ENCODE results near the gene GJB6. TPM values are rescaled to one million over a fixed set of nuclear protein-coding genes. Genes with fewer than 3 reads are reported as not detected.

The GJB6 gene
- total and polyA plus RNA-seq, 4 donors = 0.86 TPM; not detected in 3

DNA sequence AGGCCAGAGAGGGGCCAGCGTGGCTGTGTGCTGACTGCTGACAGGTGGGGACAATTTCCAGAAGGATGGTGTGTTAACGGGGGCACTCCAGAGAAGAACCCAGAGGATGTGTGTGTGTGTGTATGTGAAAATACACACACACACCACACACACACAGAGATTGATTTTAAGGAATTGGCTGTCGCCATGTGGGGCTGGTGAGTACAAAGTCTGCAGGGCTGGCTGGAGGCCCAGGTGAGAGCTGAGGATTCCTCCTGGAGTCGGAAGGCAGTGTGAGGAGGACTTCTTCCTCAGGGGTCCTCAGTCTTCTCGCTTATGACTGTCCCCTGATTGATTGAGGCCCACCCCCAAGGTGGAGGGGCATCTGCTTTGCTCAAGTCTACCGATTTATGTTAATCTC, 7.6 kb upstream of the GJB6 start:
- H3K4me1 ChIP-seq (ENCODE audit: control insufficient read depth in 5 of 5, insufficient read depth in 5 of 5, low read length in 5 of 5) = no peaks in the 10 kb centered on the region
- no peak overlapping the region for H3K27ac ChIP-seq (ENCODE audit: low read depth in 1 of 2, low read length in 1 of 2)
- DNase-seq (no peak), ATAC-seq (ENCODE audit: insufficient read depth, low FRiP score) (no peak)
- peaks cover 3 to 4% (median 4%) of the 10 kb centered on the region in 3 donors for H3K27me3 ChIP-seq (ENCODE audit: control insufficient read depth in 3 of 3, insufficient read depth in 3 of 3, low read length in 2 of 3)
- WGBS, 2 donors = 83 to 91% methylated on average over 6 of the region's 6 CpGs
- H3K9ac ChIP-seq (ENCODE audit: insufficient read depth in 1 of 2, low read length in 2 of 2) = no peak overlapping the region
- H3K4me3 ChIP-seq = no peak overlapping the region
- TF ChIP-seq, protein P1, sequence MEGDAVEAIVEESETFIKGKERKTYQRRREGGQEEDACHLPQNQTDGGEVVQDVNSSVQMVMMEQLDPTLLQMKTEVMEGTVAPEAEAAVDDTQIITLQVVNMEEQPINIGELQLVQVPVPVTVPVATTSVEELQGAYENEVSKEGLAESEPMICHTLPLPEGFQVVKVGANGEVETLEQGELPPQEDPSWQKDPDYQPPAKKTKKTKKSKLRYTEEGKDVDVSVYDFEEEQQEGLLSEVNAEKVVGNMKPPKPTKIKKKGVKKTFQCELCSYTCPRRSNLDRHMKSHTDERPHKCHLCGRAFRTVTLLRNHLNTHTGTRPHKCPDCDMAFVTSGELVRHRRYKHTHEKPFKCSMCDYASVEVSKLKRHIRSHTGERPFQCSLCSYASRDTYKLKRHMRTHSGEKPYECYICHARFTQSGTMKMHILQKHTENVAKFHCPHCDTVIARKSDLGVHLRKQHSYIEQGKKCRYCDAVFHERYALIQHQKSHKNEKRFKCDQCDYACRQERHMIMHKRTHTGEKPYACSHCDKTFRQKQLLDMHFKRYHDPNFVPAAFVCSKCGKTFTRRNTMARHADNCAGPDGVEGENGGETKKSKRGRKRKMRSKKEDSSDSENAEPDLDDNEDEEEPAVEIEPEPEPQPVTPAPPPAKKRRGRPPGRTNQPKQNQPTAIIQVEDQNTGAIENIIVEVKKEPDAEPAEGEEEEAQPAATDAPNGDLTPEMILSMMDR (IDR thresholded peaks at IDR 0.05; ENCODE audit: control extremely low read depth, extremely low read depth) = no peak
- H3K9me3 ChIP-seq (ENCODE audit: control insufficient read depth in 4 of 4, insufficient read depth in 3 of 4, low read length in 3 of 4) = no peaks in the 10 kb centered on the region
- no peaks in the 10 kb centered on the region for H3K36me3 ChIP-seq (ENCODE audit: control insufficient read depth in 4 of 4, insufficient read depth in 4 of 4, low read length in 4 of 4)

DNA sequence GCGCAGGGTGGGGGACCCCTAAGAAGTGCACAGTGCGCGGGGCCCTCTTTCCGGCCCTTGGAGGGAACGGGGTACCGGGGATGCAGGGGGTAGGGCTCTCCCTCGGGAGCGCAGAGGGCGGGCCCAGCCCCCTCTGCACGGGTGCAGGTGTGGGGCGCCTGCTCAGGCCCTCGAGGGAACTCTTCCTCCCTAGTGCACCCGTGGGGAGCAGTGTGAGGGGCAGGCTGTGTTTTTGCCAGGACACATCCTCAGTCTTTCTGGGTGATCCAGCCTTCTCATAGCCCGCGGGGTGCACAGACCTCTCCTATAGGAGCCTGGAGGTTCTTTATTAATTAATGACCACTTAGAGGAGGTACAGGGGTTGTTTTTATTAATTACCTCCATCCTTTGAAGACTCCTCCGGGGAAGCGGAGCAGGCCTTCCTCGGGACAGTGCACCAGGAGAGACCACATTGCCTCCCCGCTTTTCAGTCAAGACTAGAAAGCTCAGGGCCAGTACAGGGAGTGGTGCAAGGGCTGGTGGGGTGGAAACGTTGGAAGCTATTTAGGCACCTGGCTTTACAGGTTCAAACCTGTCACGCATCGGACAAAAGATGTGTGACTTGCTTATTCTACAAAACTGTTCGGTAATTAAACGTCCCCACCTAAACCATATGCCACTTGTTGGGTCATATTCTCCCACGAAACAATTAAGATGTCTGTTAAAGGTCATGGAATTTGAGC, 598 bp upstream of the GJB6 start:
- Histone ChIP-seq H3K27ac (ENCODE audit: low read depth in 1 of 2, low read length in 1 of 2) (no peak overlapping the region), H3K36me3 (ENCODE audit: control insufficient read depth in 4 of 4, insufficient read depth in 4 of 4, low read length in 4 of 4) (no peaks in the 10 kb centered on the region), H3K27me3 (ENCODE audit: control insufficient read depth in 3 of 3, insufficient read depth in 3 of 3, low read length in 2 of 3) (peaks cover 5 to 43% (median 43%) of the 10 kb centered on the region in 3 donors), H3K9ac (ENCODE audit: insufficient read depth in 1 of 2, low read length in 2 of 2) (no peak overlapping the region), H3K4me3 (no peak overlapping the region), H3K9me3 (ENCODE audit: control insufficient read depth in 4 of 4, insufficient read depth in 3 of 4, low read length in 3 of 4) (peaks cover 0 to 2% (median 0%) of the 10 kb centered on the region in 4 donors), H3K4me1 (ENCODE audit: control insufficient read depth in 5 of 5, insufficient read depth in 5 of 5, low read length in 5 of 5) (peaks cover 0 to 11% (median 0%) of the 10 kb centered on the region in 5 donors)
- 34 to 35% methylated on average over 25 of the region's 25 CpGs for WGBS, 2 donors
- no peak for ATAC-seq (ENCODE audit: insufficient read depth, low FRiP score)
- DNase-seq = no peak
- TF ChIP-seq, protein P1 (IDR thresholded peaks at IDR 0.05; ENCODE audit: control extremely low read depth, extremely low read depth) = no peak

DNA sequence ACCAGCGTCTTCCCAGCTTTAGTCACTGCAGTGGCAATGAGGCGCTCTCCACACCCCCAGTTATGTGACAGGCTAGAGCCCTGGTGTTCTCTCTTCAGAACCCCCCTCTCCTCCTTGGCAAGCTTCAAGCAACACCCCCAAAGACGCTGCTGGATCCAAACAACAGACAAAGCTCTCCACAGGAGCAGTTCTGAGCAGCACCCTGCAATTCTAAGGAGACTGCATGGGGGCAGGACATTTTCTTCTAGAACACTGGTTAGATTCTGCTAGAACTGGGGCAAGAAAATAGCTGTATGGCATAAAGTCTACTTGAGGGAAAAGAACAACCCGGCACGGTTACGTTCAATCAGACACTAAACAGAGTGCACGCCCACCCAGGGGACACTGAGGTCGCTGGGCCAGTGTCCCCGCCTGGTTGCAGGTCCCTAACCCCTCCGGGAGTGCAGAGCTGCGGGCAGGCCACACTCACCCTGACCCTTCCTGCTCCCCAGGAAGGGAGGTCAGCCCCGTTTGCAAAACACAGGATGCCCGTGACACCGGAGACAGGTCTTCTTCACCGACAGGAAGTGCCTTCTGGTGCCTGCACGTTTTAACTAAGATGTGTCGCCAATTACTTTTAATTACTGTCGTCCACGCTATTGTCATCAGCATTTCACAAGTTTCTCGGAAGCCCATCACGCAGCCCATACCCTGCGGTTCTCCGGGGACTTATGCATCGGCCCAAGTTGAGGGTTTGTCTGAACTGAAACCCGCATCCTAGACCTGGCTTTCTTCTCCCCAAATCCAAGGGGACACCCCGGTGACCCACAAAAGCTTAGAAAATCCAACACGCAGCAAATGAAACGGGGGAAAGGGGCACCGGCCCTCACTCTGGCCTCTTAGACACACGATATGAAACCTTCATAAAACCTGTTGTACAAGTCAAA, 943 bp downstream of the GJB6 start:
- peak in 1 of 3 donors; percentile 14 for DNase-seq
- H3K9ac ChIP-seq (ENCODE audit: insufficient read depth in 1 of 2, low read length in 2 of 2) = no peak overlapping the region
- H3K36me3 ChIP-seq (ENCODE audit: control insufficient read depth in 4 of 4, insufficient read depth in 4 of 4, low read length in 4 of 4) = no peaks in the 10 kb centered on the region
- peaks cover 5 to 43% (median 43%) of the 10 kb centered on the region in 3 donors for H3K27me3 ChIP-seq (ENCODE audit: control insufficient read depth in 3 of 3, insufficient read depth in 3 of 3, low read length in 2 of 3)
- H3K27ac ChIP-seq (ENCODE audit: low read depth in 1 of 2, low read length in 1 of 2) = no peak overlapping the region
- H3K9me3 ChIP-seq (ENCODE audit: control insufficient read depth in 4 of 4, insufficient read depth in 3 of 4, low read length in 3 of 4) = peaks cover 0 to 2% (median 0%) of the 10 kb centered on the region in 4 donors
- no peak for ATAC-seq (ENCODE audit: insufficient read depth, low FRiP score)
- TF ChIP-seq, protein P1 (IDR thresholded peaks at IDR 0.05; ENCODE audit: control extremely low read depth, extremely low read depth) = no peak
- H3K4me3 ChIP-seq = no peak overlapping the region
- WGBS, 2 donors = 17 to 28% methylated on average over 30 of the region's 30 CpGs
- peaks cover 0 to 11% (median 0%) of the 10 kb centered on the region in 5 donors for H3K4me1 ChIP-seq (ENCODE audit: control insufficient read depth in 5 of 5, insufficient read depth in 5 of 5, low read length in 5 of 5)

Measured in lung (tissue), 12 donors.